HG03558 (cell line): Measurements from ENCODE around the gene PLPP1.
A peak's percentile ranks its signal among the peaks of the same experiment; 100 is the strongest.

ENCODE experiments used
- ATAC-seq: cut with Tn5 transposase; IDR thresholded peaks from one replicate; pipeline ENCODE4 v1.9.1; 2021; ENCODE audit warnings: moderate number of reproducible peaks; ENCODE audit not compliant: unreplicated experiment; ENCODE audit errors: extremely low read depth

The PLPP1 gene

GRCh38 chr5:55534436-55535198 lies at the start of gene PLPP1:
Gene PLPP1, minus strand, starts transcription at chr5:55534964. Its CDS starts 335 bp downstream, at chr5:55534629.
- ATAC-seq: peak; percentile 56

DNA sequence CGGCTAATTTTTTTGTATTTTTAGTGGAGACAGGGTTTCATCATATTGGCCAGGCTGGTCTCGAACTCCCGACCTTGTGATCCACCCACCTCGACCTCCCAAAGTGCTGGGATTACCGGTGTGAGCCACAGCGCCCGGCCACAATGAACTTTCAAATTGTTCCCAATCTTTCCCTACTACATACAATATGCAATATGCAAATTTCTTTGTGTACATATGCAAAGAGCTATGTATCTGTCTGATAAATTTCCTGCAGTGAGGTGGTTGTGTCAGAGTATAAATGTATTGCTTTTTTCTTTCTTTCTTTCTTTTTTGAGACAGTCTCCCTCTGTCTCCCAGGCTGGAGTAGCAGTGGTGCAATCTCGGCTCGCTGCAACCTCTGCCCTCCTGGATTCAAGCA lies 48.8 kb upstream of the PLPP1 start:
- no peak for ATAC-seq

DNA sequence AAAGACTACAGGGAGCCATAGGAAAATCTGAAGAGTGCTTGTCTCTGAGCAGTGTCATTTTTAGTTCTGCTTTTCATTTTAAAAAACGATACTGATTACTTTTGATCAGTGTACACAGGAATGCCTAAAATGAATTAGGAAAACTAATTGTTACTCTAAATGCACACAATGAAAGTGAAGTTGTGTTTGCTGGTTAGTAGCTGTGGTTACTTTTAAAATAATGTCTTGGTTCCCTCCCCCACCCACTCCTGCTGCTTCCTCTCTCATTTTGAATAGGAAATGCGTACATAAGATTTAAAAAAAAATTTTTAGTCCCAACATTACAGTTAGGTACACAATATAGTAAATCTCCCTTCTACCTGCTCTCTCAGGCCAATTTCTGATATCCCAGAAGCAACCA lies 47.5 kb upstream of the PLPP1 start:
- no peak for ATAC-seq

DNA sequence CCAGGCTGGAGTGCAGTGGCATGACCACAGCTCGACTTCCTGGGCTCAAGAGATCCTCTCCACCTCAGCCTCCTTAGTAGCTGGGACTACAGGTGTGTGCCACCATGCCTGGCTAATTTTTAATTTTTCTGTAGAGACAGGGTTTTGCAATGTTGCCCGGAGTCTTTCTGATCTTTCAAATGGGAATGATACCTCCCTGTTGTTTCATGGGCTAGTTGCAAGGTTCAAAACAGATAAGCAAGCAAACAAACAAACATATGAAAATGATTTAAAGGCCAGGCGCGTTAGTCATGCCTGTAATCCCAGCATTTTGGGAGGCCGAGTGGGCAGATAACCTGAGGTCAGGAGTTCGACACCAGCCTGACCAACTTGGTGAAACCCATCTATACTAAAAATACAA lies 45.3 kb upstream of the PLPP1 start:
- no peak for ATAC-seq

DNA sequence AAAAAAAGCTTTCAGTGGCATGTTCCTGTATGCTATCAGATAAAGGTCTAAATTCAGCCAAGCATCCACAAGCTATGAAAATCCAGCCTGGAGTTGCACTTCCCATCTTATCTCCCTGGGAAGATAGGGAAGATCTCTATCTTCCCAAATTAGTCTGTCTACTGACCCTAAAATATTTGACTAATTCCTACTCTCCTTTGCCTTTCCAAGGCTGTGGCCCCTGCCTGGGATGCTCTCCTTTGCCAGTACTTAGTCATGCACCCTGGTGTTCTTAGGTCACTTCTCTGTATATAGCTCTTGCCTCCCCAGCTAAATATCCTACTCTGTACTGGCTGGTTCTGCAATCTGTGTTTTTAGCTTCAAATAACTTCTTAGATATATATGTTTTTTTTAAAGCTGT lies 44.0 kb upstream of the PLPP1 start:
- no peak for ATAC-seq

DNA sequence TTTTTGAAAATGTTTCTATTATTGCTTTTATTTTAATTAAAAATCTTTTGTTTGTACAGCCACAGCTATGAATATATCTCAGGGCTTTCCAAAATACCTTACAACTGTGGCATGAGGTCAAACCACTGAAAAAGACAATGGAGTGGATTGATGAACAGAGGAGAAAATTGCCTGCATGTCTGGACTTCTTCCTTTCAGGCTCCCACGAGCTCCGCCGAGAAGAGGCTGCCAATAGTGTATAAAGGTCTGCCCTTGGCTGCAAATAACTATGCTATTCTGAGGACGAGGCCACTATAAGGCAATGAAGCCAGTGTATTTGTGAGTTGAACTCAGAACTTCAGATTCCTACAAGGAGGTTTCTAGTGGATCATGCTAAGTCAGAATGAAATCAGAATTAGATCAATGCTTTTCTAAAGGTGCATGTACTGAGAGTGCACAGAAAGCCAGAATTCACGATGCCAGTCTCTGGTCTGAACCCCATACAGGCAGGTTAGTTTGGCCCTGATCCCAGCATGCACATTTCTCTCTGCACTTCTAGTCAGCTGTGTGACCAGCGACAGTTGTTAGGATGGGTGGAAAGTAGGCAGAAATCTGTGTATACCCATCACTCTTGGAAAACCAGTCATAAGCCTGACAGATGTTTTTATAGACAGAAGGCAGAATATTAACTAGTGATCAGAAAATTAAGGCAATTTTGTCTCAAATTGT lies 42.7 kb upstream of the PLPP1 start:
- no peak for ATAC-seq

DNA sequence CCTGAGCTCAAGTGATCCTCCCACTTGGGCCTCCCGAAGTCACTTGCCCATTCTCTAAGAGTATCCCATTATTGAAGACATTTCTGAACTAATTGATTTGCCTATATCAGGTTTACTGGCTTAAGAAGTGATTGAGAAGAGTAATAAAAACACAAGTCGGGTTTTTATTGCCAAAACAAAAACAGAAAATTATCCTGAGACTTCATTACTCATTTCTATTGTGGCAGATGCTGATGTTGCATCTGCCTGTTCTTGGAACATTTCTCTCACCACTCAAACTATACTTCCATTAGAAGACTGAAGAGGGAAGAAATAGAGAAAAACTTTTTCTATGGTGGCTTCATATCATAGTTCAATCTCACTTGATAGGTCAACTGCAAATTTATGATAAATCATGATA lies 41.9 kb upstream of the PLPP1 start:
- ATAC-seq: no peak

- no peak for ATAC-seq
Observed at GRCh38 chr5:55575815-55576583, 41.2 kb upstream of the PLPP1 start.

- ATAC-seq: no peak
Observed at GRCh38 chr5:55572600-55572999, 37.8 kb upstream of the PLPP1 start.

- no peak for ATAC-seq
Observed at GRCh38 chr5:55572020-55572419, 37.3 kb upstream of the PLPP1 start.

DNA sequence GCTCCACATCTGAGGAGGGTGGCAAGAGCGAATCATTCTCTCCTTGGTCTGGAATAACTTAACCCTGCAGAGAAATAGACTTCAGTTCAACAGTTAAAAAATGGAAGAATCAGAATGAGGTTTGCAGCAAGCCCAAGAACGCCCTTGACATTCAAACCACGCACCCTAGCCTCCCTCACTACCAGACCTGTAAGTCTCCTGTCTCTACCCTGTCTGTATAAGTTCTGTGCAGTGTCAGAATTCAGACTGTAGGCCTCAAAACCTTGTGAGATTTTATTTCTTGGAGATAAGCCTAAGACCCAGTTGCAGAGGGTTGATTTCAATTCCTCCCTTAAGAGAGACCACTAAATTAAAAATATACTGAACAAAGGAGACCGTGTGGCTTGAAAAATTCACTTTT lies 35.8 kb upstream of the PLPP1 start:
- ATAC-seq: no peak

DNA sequence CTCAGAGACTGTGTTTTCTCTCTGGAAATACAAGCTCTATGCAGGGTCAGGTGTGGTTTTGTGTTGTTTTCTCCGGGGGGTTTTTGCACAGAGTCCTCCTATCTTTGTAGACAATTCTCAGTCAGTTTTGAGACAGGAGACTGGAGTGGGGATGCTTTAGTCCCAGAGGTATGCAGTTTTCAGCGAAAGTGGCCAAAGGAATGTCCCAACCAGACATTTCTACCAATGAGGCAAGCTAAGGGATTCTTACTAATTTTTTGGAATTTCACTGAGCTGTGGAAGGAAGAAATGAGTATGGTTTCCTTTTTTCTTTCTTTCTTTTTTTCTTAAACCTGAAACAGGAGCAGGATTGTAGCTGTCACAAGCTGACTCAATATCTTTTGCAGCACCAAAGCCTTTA lies 35.3 kb upstream of the PLPP1 start:
- ATAC-seq: no peak

DNA sequence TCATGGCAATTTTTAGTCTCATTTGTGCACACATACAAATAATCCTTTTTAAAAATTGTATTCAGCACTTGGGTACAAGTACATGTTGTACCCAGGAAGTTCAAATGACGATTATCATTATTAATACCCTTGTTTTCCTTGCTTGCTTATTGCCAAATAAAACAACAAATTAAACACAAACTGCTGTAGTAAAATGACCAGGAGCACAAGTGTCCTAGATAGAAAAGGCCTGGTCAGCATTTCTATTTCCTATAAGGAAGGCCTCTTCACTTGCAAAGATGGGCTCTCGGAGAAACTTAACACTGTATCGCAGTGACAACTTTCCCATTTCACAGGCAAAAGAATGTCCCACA lies 34.7 kb upstream of the PLPP1 start:
- ATAC-seq: no peak

DNA sequence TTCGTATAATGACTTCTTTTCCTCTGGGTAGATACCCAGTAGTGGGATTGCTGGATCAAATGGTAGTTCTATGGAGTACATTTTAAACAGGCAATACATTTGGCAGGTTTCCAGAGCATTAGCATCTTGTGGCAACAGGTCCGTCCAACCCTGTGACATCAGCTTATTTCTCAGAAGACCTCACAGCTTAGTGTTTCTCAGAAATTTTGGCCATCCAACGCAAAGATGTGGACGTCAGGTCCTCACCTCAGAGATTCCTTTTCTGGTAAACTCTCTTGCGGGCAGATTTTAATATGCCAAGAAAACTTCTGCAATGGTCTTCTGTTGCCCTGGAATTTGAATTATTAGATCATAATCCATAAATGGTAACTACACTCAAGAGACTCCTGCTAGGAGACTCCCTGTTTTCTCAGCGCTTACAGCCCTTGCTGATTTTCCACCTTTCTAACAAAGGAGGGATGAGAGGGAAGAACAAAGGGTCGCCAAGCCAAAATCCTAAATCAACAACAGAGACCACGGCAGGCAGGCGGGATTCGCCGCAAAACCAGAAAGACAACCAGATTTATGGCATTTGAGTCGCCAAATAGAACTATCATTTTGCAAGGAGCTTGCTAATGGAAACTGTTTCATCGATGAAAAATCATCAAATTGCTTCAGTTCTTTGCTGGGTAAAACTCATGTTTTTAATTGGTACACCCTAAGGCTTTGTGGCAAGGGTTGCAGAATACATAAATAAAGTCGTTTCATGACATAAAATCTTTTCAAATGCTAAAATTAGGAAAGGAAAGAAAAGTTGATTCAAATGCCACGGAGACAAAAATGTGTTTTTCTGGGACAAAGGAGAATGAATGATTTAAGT lies 34.1 kb upstream of the PLPP1 start:
- no peak for ATAC-seq

- ATAC-seq: no peak
Observed at GRCh38 chr5:55564721-55565120, 30.0 kb upstream of the PLPP1 start.

- ATAC-seq: no peak
Observed at GRCh38 chr5:55558484-55558883, 23.7 kb upstream of the PLPP1 start.

DNA sequence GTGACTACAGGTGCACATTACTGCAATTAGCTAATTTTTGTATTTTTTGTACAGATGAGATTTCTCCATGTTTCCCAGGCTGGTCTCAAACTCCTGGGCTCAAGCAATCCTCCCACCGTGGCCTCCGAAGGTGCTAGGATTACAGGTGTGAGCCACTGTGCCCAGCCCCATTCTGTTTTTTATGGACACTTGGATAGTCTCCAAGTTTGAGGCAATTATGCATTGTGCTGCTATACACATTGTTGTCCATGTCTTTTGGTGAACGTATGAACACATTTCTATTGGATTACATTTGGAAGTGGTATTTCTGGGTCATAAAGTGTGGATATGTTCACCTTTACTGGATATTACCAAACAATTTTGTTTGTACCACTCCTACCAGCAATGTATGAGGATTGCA lies 22.4 kb upstream of the PLPP1 start:
- ATAC-seq: no peak

- no peak for ATAC-seq
Observed at GRCh38 chr5:55554585-55555202, 19.9 kb upstream of the PLPP1 start.

GRCh38 chr5:55551904-55552303 lies 17.1 kb upstream of the PLPP1 start:
- ATAC-seq: no peak

GRCh38 chr5:55551358-55551757 lies 16.6 kb upstream of the PLPP1 start:
- no peak for ATAC-seq
